MM.1S (cell line): ENCODE data around the gene RABGEF1.

ENCODE experiments used
- CTCF ChIP-seq: fragments of 300-600 bp; sonication (generic); IDR thresholded peaks from 2 replicates; pipeline ENCODE4 v1.5.1; 2016; ENCODE audit warnings: antibody characterized with exemption, low read length, mixed read lengths
- EZH2 ChIP-seq: fragments of 300-600 bp; sonication (generic); optimal IDR thresholded peaks from 2 replicates; pipeline ENCODE3; 2017; ENCODE audit warnings: low read depth, mild to moderate bottlenecking, antibody characterized with exemption, low read length, mixed read lengths
- EZH2phosphoT487 ChIP-seq: fragments of 300-600 bp; sonication (generic); IDR thresholded peaks from 2 replicates; pipeline ENCODE4 v1.6.1; 2018; ENCODE audit warnings: antibody characterized with exemption, low read length

GRCh38 chr7:66859794-66860645 is 119.5 kb downstream of the RABGEF1 start:
- TF ChIP-seq CTCF (no peak), EZH2phosphoT487 (no peak), EZH2 (no peak)
